Pancreas (tissue), 10 donors: ENCODE results near the gene MDM1. TPM values are rescaled to one million over a fixed set of nuclear protein-coding genes. Genes with fewer than 3 reads are reported as not detected.

Experiments
- ATAC-seq, 4 donors: fragments of 200-7000 bp; cut with Tn5 transposase; one replicate each; pipeline versions ENCODE4 v1.8.0 to v1.9.1; 2020; ENCODE audit warnings: mild to moderate bottlenecking in 4 of 4, moderate library complexity in 4 of 4
- DNase-seq, 6 donors: peaks; one replicate each; pipeline ENCODE4 v3.0.0-alpha.2; 2020
- FAIRE-seq: peaks from 2 replicates; lab custom pipeline; 2012; peaks lifted over from hg19 to GRCh38; lab: Jason Lieb, UNC
- H3K27ac ChIP-seq, 4 donors: fragments of 200-600 bp; sonication (generic); 1 replicate in 3 of 4; 2 replicates in 1 of 4; pipeline versions ENCODE4 v1.5.0 to v1.8.0; 2020
- H3K27me3 ChIP-seq, 4 donors: fragments of 200-600 bp; one replicate each; pipeline ENCODE4 v1.8.0; 2021
- H3K36me3 ChIP-seq, 3 donors: fragments of 200-600 bp; sonication (generic) in 1 of 3; one replicate each; pipeline versions ENCODE4 v1.5.0 to v1.8.0; 2020 to 2021
- H3K4me1 ChIP-seq, 3 donors: fragments of 200-600 bp; one replicate each; pipeline ENCODE4 v1.8.0; 2021
- H3K4me3 ChIP-seq, 4 donors: fragments of 200-600 bp; sonication (generic) in 2 of 4; one replicate each; pipeline versions ENCODE4 v1.5.0 to v1.8.0; 2020 to 2021
- H3K9me3 ChIP-seq, 4 donors: fragments of 200-600 bp; one replicate each; pipeline ENCODE4 v1.8.0; 2021
- CTCF ChIP-seq, 4 donors: fragments of 200-600 bp; sonication (generic) in 3 of 4; IDR thresholded peaks; one replicate each; pipeline versions ENCODE4 v1.5.0 to v1.8.0; 2021; ENCODE audit warnings: antibody characterized with exemption in 4 of 4
- WGBS, 2 donors: extraction: QIAGEN DNeasy Blood & Tissue Kit; methylation state at CpG; one replicate each; pipeline ENCODE4 v1.1.7; 2013; 5-methylcytosine and 5-hydroxymethylcytosine counted together
- intact Hi-C, 3 donors: fragments of 100-400 bp; cut with DNase I; formaldehyde crosslinking; loops; one replicate each; pipeline versions ENCODE4 v1.11.1 to v1.14.2; 2022
- polyA plus RNA-seq, 2 donors: library from polyadenylated mRNA; stranded (reverse); fragments of 200-250 nt; gene quantifications; one replicate each; pipeline ENCODE4 v1.2.3, GENCODE V29; 2013
- total RNA-seq, 6 donors: library from RNA; stranded (reverse); fragmentation: NEBNext Ultra II Directional in 4 of 6; extraction: Animal tissue kit (Norgen Biotek cat#: 25700) in 4 of 6; gene quantifications; one replicate each; pipeline versions ENCODE4 v1.2.1 to v1.2.4, GENCODE V29; 2021 to 2023
- donor health status: healthy with polysubstance abuse.
- donor health status: DM: no; HTN: no; CAD: no; lungs with moderate emphysema.
- donor health status: DM: no; HTN: no; CAD: no.
- donor health status: control.
- donor health status: control.
- donor health status: Bipolar disorder and iron deficiency.
- donor health status: DM: yes; HTN: yes; CAD: no.
- donor health status: DM: no; HTN: no; CAD: no.
- donor health status: DM: no; HTN: no; CAD: no.
- donor health status: DM: yes; HTN: yes; CAD: no.

MDM1 gene
- total and polyA plus RNA-seq, 8 donors, result 3.4 to 10.4 (median 5.2) TPM

GRCh38 chr12:68356060-68356695, 24.0 kb upstream of the MDM1 start:
- no peaks in the 10 kb centered on the region for H3K27me3 ChIP-seq
- H3K27ac ChIP-seq, result no peak overlapping the region
- H3K4me1 ChIP-seq, result no peaks in the 10 kb centered on the region
- no peak overlapping the region for H3K4me3 ChIP-seq
- intact Hi-C loops, result no loop called here
- no peak for TF ChIP-seq CTCF (IDR thresholded peaks at IDR 0.05)
- no peaks in the 10 kb centered on the region for H3K9me3 ChIP-seq
- no peaks in the 10 kb centered on the region for H3K36me3 ChIP-seq
- ATAC-seq (no peak), FAIRE-seq (no peak), DNase-seq (no peak)

- no peak for DNase-seq
- Histone ChIP-seq H3K27ac (no peak overlapping the region), H3K4me1 (no peaks in the 10 kb centered on the region), H3K27me3 (no peaks in the 10 kb centered on the region), H3K36me3 (no peaks in the 10 kb centered on the region), H3K4me3 (no peak overlapping the region), H3K9me3 (no peaks in the 10 kb centered on the region)
- FAIRE-seq, result no peak
- ATAC-seq, result no peak
- intact Hi-C loops, result no loop called here
- TF ChIP-seq CTCF (IDR thresholded peaks at IDR 0.05), result no peak
- 54 to 62% methylated on average over 4 of the region's 4 CpGs for WGBS, 2 donors
These were observed 22.9 kb upstream of the MDM1 start for GRCh38 chr12:68354977-68355541.

GRCh38 chr12:68352067-68352466, 19.9 kb upstream of the MDM1 start:
- 53 to 66% methylated on average over 2 of the region's 2 CpGs for WGBS, 2 donors
- FAIRE-seq (no peak), ATAC-seq (no peak), DNase-seq (no peak)
- no peak for TF ChIP-seq CTCF (IDR thresholded peaks at IDR 0.05)
- no peaks in the 10 kb centered on the region for H3K27me3 ChIP-seq
- no peaks in the 10 kb centered on the region for H3K9me3 ChIP-seq
- intact Hi-C loops, result no loop called here
- H3K27ac ChIP-seq, result no peak overlapping the region
- no peak overlapping the region for H3K4me3 ChIP-seq
- no peaks in the 10 kb centered on the region for H3K36me3 ChIP-seq
- H3K4me1 ChIP-seq, result no peaks in the 10 kb centered on the region

- intact Hi-C loops, result no loop called here
- DNase-seq (no peak), ATAC-seq (no peak), FAIRE-seq (no peak)
- Histone ChIP-seq H3K4me1 (no peaks in the 10 kb centered on the region), H3K27me3 (no peaks in the 10 kb centered on the region), H3K9me3 (no peaks in the 10 kb centered on the region), H3K36me3 (no peaks in the 10 kb centered on the region), H3K27ac (no peak overlapping the region), H3K4me3 (no peak overlapping the region)
- WGBS, 2 donors, result 74 to 78% methylated on average over 3 of the region's 3 CpGs
- TF ChIP-seq CTCF (IDR thresholded peaks at IDR 0.05), result no peak
These were observed 18.6 kb upstream of the MDM1 start for GRCh38 chr12:68350753-68351152.

GRCh38 chr12:68349921-68350606, 17.9 kb upstream of the MDM1 start:
- ATAC-seq (no peak), FAIRE-seq (no peak), DNase-seq (no peak)
- no peaks in the 10 kb centered on the region for H3K27me3 ChIP-seq
- H3K27ac ChIP-seq, result no peak overlapping the region
- TF ChIP-seq CTCF (IDR thresholded peaks at IDR 0.05), result no peak
- no peak overlapping the region for H3K4me3 ChIP-seq
- 71 to 78% methylated on average over 5 of the region's 5 CpGs for WGBS, 2 donors
- intact Hi-C loops, result no loop called here
- H3K36me3 ChIP-seq, result no peaks in the 10 kb centered on the region
- no peaks in the 10 kb centered on the region for H3K9me3 ChIP-seq
- no peaks in the 10 kb centered on the region for H3K4me1 ChIP-seq
